Stimulated activated CD4-positive, alpha-beta T cell treated with anti-CD3 and anti-CD28 coated beads, Interleukin-1b, Interleukin-23, amount 100 ng/mL, for 24 hours (primary cell): ENCODE results near the gene FAM209A.
"Not testable (repeated sequence)": the region's sequence is repeated elsewhere in the genome, so short reads cannot be mapped to it uniquely, and the experiment has no call there.

Source experiments
- DNase-seq, 4 experiments: peaks; one replicate each; pipeline ENCODE4 v3.0.0-alpha.2; 2020; ENCODE audit warnings: low read depth in 4 of 4, low spot score in 1 of 4

Gene FAM209A

GRCh38 chr20:56537997-56538396 is 13.5 kb downstream of the FAM209A start:
- DNase-seq = no peak

DNA sequence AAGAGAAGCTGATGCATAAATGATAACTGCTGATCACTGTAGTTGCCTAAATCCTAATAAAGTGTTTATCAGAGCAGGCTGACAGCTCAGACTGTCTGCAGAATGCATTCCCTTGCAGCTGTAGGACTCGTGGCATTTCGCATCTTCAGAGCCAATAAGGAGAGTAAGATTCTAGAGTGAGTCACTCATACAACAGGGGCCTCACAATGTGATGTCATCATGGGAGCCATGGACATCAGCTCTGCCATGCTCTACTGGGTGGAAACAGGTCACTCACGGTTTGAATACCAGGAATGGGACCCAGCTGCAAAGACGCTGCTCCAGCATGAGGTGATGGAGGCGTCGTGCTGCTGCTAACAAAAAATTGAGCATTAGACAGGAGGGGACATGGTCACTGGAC is 15.9 kb downstream of the FAM209A start:
- no peak for DNase-seq

GRCh38 chr20:56542489-56543030 is 18.0 kb downstream of the FAM209A start:
- DNase-seq = no peak

DNA sequence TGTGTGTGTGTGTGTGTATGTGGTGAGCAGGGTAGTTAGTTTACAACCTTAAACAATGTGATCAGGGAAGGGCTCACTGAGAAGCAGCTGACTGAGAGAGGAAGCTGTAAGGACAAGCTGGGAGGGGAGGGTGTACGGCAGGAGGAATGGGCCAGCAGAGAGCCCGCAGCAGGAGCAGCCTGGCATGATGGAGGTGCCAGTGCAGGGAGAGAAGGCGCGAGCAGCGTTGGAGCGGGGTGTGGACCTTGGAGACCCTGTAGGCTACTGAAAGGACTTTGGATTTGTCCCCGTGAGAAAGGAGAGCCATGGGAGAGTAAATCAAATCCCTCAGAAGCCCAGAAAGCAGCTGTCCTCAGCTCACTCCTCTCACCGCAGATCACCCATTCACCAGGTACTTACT is 27.0 kb downstream of the FAM209A start:
- DNase-seq = no peak

GRCh38 chr20:56552911-56553629 is 28.5 kb downstream of the FAM209A start:
- no peak for DNase-seq

DNA sequence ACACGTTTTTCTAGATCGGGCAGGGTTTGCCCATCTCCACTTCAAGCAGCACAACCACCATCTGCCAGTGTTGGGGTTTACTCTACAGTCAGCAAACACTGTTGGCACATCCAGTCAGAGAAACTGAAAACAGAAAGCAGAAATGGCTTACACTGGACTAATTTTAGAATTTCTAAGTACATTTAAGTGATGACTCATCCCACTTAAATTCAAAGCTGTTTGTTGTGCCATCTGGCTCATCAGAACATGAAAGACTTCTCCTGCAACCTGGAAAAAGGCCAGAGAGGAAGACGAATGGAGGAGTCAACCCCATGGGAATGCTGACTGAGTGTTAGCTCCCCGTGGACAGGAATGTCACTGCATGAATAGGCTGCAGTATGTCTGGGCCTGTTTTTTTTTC is 30.3 kb downstream of the FAM209A start:
- no peak for DNase-seq

GRCh38 chr20:56558968-56559367 is 34.4 kb downstream of the FAM209A start:
- DNase-seq = no peak

GRCh38 chr20:56564526-56564925 is 40.0 kb downstream of the FAM209A start:
- not testable (repeated sequence) for DNase-seq

DNA sequence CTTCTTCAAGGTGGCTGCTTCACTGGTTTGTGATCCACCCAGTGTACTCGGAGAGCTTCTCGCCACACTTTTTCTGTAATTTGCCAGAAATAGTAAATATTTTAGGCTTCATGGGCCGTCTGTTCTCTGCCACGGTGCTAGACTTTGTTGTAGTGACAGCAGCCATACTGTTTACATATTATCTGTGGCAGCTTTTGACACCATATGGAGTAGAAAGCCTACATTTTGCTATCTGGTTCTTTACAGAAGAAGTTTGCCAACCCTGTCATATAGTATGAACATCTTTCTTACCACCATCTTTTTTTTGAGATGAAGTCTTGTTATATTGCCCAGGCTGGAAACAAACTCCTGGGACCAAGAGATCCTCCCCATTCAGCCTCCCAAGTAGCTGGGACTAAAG is 41.0 kb downstream of the FAM209A start:
- no peak for DNase-seq

DNA sequence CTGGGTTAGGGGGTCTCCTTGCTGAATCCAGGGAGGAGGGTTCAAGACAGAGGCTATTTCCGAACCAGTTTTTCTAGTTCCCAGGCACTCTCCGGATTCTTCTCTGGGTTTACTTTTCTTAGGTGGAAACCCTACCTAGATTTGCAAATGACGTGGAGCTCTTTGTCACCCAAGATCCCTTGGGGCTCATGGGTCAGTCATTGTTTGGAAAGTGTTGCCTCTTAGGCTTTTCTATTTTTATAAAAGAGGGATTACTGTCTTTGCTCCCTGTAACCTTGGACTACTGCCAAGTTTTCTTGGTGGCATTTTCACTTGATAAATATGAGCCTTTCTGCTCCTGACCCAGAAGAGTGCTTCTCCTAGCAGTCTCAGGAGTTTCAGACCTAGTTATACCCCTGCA is 42.1 kb downstream of the FAM209A start:
- DNase-seq = no peak

- no peak for DNase-seq
Measured at GRCh38 chr20:56570832-56571231, 46.3 kb downstream of the FAM209A start.

DNA sequence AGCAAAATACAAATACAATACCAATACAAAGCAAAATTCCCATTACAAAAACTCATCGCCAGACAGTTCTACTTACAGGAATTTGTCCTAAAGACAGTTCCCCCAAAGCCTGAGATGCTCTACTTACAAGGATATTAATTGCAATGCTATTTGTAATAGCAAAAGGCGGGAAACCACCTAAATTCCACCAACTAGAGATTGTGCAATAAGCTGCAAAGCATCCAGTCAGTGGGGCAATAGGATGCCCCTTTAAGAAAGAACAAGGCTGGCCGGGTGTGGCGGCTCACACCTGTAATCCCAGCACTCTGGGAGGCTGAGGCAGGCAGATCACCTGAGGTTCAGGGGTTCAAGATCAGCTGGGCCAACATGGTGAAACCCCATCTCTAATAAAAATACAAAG is 47.6 kb downstream of the FAM209A start:
- no peak for DNase-seq

- DNase-seq = no peak
Measured at GRCh38 chr20:56573986-56574385, 49.4 kb downstream of the FAM209A start.

DNA sequence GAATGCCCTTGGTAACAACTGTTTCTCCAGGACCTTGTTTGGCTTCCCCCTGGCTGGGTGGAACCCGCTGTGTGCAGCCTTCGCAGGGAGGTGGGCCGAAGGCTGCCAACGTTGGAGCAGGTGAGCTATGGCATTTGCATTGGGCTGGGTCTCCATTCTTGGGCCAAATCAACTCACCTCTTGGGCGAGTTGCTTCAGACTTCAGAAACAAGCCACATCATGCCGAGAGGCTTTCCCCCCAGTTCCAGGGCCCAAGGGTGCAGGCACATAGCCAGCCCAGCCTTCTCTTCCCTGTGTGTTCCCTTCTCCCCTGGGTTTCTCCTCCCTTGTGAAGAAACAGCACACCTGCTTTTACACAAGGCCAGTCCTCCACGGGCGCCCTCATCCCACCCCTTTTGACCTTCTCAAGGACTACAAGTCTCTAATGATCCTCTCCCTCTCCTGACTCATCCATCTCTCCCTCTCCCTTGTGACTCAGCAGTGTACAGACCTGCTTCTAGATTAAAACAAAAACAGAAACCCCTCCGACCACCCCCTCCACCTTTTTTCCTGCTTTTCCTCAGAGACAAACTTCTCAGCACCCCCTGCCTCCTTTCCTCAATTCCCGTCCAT is 50.1 kb downstream of the FAM209A start:
- no peak for DNase-seq

DNA sequence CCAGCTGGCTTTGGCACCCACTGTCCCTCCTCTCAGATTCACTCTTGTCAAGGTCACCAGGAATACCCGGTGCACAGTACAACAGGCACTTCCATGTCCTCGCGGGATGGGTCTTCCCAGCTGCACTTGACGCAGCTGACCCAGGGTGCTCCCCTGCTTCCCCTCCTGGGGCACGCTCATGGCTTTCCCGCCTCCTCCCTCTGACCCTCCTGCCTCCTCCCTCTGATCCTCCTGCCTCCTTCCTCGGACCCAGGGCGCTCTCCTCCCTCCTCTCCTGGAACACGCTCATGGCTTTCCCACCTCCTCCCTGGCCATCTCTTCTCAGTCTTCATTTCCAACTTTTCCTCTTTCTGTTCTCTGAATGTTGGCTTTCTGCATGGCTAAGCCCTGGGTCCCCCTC is 50.6 kb downstream of the FAM209A start:
- DNase-seq = no peak
